GM23338 (cell line): Measurements from ENCODE around the gene SERPINI1.

ENCODE experiments used
- CREB1 ChIP-seq: fragments of 250-450 bp; sonication (Bioruptor Pico); IDR thresholded peaks from 2 replicates; pipeline ENCODE4 v1.5.0; 2020; ENCODE audit warnings: low read depth, mild to moderate bottlenecking, moderate library complexity
- EZH2 ChIP-seq: fragments of 200-600 bp; sonication (generic); IDR thresholded peaks from one replicate; pipeline ENCODE4 v1.8.0; 2017; ENCODE audit warnings: antibody characterized with exemption, mild to moderate bottlenecking, low read depth; ENCODE audit not compliant: unreplicated experiment
- EZH2phosphoT487 ChIP-seq: fragments of 200-600 bp; sonication (generic); IDR thresholded peaks from one replicate; pipeline ENCODE4 v1.8.1; 2018; ENCODE audit warnings: antibody characterized with exemption; ENCODE audit not compliant: unreplicated experiment
- JUNB ChIP-seq: IDR thresholded peaks from one replicate; pipeline ENCODE4 v1.6.1; 2016; ENCODE audit warnings: antibody characterized with exemption; ENCODE audit not compliant: unreplicated experiment
- NANOG ChIP-seq: IDR thresholded peaks from 2 replicates; pipeline ENCODE4 v1.6.1; 2016; ENCODE audit warnings: antibody characterized with exemption, borderline replicate concordance
- POLR2AphosphoS5 ChIP-seq: IDR thresholded peaks from 2 replicates; pipeline ENCODE4 v1.6.1; 2016; ENCODE audit warnings: antibody characterized with exemption, low read depth
- STAT1 ChIP-seq: IDR thresholded peaks from one replicate; pipeline ENCODE4 v1.6.1; 2016; ENCODE audit warnings: antibody characterized with exemption; ENCODE audit not compliant: unreplicated experiment
- ZNF114 ChIP-seq: fragments of 250-450 bp; sonication (Bioruptor Pico); IDR thresholded peaks from 2 replicates; pipeline ENCODE4 v1.5.0; 2020; ENCODE audit warnings: mild to moderate bottlenecking, moderate library complexity
- ZNF331 ChIP-seq: fragments of 250-450 bp; sonication (Bioruptor Pico); IDR thresholded peaks from 2 replicates; pipeline ENCODE4 v1.5.0; 2020; ENCODE audit warnings: low read depth, mild to moderate bottlenecking, moderate library complexity
- TF ChIP-seq, protein P1 (sequence below), 2 experiments: fragments of 200-600 bp in 1 of 2; sonication (generic) in 1 of 2; conservative IDR thresholded peaks; 2 replicates each; pipeline versions ENCODE4 v1.5.1 to v1.6.1; 2016 to 2017; ENCODE audit warnings: antibody characterized with exemption in 2 of 2, low read depth in 2 of 2, mild to moderate bottlenecking in 2 of 2, moderate library complexity in 1 of 2
- TF ChIP-seq, protein P2 (sequence below): IDR thresholded peaks from 2 replicates; pipeline ENCODE4 v1.6.1; 2016; ENCODE audit warnings: antibody characterized with exemption
- TF ChIP-seq, protein P3 (sequence below): IDR thresholded peaks from one replicate; pipeline ENCODE4 v1.6.1; 2018; ENCODE audit warnings: antibody characterized with exemption; ENCODE audit not compliant: unreplicated experiment
- TF ChIP-seq, protein P4 (sequence below): fragments of 250-450 bp; sonication (Bioruptor Pico); IDR thresholded peaks from 2 replicates; pipeline ENCODE4 v1.5.0; 2020; ENCODE audit warnings: mild to moderate bottlenecking, moderate library complexity

DNA sequence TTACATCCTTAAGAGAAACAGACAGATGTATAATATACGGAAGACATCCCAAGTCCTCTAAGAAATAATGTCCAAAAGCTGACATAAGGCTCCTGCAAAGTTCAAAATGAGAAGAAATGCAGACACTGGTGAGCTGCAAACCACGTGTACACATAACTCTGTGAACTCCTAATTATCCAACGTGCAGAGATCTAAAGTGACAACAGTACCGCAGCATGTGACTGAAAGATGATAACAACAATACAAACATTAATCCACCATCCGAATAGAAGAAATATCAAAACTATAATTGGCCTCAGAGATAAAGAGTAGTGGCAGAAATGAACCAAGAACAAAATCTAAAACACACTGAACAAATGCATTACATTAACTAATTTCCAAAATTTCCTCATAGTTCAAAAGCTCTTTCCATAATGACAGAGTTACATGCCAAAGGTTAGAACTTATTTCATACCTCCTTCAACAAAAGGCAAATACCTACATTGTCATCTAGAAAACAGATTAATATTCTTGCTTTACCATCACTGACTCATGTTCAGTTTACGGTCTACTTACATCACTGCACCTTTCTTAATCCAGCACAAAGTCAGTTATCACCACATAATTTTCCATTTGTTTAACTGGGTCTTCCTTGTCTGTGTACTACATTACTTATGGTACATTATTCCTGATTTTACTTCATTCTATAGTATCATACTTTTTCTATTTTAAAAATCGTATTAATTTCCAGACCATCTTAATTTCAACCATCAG is 3.0 kb upstream of the SERPINI1 start:
- TF ChIP-seq, protein P1, sequence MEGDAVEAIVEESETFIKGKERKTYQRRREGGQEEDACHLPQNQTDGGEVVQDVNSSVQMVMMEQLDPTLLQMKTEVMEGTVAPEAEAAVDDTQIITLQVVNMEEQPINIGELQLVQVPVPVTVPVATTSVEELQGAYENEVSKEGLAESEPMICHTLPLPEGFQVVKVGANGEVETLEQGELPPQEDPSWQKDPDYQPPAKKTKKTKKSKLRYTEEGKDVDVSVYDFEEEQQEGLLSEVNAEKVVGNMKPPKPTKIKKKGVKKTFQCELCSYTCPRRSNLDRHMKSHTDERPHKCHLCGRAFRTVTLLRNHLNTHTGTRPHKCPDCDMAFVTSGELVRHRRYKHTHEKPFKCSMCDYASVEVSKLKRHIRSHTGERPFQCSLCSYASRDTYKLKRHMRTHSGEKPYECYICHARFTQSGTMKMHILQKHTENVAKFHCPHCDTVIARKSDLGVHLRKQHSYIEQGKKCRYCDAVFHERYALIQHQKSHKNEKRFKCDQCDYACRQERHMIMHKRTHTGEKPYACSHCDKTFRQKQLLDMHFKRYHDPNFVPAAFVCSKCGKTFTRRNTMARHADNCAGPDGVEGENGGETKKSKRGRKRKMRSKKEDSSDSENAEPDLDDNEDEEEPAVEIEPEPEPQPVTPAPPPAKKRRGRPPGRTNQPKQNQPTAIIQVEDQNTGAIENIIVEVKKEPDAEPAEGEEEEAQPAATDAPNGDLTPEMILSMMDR (conservative IDR thresholded peaks at IDR 0.05; ENCODE audit: low read depth in 2 of 2): no peak
- no peak for TF ChIP-seq EZH2
- TF ChIP-seq, protein P2, sequence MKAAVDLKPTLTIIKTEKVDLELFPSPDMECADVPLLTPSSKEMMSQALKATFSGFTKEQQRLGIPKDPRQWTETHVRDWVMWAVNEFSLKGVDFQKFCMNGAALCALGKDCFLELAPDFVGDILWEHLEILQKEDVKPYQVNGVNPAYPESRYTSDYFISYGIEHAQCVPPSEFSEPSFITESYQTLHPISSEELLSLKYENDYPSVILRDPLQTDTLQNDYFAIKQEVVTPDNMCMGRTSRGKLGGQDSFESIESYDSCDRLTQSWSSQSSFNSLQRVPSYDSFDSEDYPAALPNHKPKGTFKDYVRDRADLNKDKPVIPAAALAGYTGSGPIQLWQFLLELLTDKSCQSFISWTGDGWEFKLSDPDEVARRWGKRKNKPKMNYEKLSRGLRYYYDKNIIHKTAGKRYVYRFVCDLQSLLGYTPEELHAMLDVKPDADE: no peak
- no peak for TF ChIP-seq EZH2phosphoT487
- TF ChIP-seq, protein P3, sequence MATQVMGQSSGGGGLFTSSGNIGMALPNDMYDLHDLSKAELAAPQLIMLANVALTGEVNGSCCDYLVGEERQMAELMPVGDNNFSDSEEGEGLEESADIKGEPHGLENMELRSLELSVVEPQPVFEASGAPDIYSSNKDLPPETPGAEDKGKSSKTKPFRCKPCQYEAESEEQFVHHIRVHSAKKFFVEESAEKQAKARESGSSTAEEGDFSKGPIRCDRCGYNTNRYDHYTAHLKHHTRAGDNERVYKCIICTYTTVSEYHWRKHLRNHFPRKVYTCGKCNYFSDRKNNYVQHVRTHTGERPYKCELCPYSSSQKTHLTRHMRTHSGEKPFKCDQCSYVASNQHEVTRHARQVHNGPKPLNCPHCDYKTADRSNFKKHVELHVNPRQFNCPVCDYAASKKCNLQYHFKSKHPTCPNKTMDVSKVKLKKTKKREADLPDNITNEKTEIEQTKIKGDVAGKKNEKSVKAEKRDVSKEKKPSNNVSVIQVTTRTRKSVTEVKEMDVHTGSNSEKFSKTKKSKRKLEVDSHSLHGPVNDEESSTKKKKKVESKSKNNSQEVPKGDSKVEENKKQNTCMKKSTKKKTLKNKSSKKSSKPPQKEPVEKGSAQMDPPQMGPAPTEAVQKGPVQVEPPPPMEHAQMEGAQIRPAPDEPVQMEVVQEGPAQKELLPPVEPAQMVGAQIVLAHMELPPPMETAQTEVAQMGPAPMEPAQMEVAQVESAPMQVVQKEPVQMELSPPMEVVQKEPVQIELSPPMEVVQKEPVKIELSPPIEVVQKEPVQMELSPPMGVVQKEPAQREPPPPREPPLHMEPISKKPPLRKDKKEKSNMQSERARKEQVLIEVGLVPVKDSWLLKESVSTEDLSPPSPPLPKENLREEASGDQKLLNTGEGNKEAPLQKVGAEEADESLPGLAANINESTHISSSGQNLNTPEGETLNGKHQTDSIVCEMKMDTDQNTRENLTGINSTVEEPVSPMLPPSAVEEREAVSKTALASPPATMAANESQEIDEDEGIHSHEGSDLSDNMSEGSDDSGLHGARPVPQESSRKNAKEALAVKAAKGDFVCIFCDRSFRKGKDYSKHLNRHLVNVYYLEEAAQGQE: no peak
- TF ChIP-seq JUNB: no peak
- no peak for TF ChIP-seq POLR2AphosphoS5
- TF ChIP-seq CREB1 (CRISPR knock-in tag): no peak
- TF ChIP-seq ZNF114 (CRISPR knock-in tag): no peak
- no peak for TF ChIP-seq ZNF331 (CRISPR knock-in tag)
- TF ChIP-seq STAT1: no peak
- no peak for TF ChIP-seq NANOG
- TF ChIP-seq, protein P4, sequence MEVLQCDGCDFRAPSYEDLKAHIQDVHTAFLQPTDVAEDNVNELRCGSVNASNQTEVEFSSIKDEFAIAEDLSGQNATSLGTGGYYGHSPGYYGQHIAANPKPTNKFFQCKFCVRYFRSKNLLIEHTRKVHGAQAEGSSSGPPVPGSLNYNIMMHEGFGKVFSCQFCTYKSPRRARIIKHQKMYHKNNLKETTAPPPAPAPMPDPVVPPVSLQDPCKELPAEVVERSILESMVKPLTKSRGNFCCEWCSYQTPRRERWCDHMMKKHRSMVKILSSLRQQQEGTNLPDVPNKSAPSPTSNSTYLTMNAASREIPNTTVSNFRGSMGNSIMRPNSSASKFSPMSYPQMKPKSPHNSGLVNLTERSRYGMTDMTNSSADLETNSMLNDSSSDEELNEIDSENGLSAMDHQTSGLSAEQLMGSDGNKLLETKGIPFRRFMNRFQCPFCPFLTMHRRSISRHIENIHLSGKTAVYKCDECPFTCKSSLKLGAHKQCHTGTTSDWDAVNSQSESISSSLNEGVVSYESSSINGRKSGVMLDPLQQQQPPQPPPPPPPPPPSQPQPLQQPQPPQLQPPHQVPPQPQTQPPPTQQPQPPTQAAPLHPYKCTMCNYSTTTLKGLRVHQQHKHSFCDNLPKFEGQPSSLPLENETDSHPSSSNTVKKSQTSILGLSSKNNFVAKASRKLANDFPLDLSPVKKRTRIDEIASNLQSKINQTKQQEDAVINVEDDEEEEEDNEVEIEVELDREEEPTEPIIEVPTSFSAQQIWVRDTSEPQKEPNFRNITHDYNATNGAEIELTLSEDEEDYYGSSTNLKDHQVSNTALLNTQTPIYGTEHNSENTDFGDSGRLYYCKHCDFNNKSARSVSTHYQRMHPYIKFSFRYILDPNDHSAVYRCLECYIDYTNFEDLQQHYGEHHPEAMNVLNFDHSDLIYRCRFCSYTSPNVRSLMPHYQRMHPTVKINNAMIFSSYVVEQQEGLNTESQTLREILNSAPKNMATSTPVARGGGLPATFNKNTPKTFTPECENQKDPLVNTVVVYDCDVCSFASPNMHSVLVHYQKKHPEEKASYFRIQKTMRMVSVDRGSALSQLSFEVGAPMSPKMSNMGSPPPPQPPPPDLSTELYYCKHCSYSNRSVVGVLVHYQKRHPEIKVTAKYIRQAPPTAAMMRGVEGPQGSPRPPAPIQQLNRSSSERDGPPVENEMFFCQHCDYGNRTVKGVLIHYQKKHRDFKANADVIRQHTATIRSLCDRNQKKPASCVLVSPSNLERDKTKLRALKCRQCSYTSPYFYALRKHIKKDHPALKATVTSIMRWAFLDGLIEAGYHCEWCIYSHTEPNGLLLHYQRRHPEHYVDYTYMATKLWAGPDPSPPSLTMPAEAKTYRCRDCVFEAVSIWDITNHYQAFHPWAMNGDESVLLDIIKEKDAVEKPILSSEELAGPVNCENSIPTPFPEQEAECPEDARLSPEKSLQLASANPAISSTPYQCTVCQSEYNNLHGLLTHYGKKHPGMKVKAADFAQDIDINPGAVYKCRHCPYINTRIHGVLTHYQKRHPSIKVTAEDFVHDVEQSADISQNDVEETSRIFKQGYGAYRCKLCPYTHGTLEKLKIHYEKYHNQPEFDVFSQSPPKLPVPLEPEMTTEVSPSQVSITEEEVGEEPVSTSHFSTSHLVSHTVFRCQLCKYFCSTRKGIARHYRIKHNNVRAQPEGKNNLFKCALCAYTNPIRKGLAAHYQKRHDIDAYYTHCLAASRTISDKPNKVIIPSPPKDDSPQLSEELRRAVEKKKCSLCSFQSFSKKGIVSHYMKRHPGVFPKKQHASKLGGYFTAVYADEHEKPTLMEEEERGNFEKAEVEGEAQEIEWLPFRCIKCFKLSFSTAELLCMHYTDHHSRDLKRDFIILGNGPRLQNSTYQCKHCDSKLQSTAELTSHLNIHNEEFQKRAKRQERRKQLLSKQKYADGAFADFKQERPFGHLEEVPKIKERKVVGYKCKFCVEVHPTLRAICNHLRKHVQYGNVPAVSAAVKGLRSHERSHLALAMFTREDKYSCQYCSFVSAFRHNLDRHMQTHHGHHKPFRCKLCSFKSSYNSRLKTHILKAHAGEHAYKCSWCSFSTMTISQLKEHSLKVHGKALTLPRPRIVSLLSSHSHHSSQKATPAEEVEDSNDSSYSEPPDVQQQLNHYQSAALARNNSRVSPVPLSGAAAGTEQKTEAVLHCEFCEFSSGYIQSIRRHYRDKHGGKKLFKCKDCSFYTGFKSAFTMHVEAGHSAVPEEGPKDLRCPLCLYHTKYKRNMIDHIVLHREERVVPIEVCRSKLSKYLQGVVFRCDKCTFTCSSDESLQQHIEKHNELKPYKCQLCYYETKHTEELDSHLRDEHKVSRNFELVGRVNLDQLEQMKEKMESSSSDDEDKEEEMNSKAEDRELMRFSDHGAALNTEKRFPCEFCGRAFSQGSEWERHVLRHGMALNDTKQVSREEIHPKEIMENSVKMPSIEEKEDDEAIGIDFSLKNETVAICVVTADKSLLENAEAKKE: no peak
